Smooth muscle cell (in vitro differentiated cells): ENCODE data around the gene VMO1. TPM values are rescaled to one million over a fixed set of nuclear protein-coding genes. Genes with fewer than 3 reads are reported as not detected.

Source experiments
- DNase-seq: peaks from one replicate; lab custom pipeline; 2025; ENCODE audit not compliant: unreplicated experiment; lab: John Stamatoyannopoulos, UW
- H2AFZ ChIP-seq: fragments of 200-600 bp; sonication (generic); 2 replicates; pipeline ENCODE4 v1.6.0; 2016; ENCODE audit warnings: antibody characterized with exemption, low read depth, mild to moderate bottlenecking
- H3F3A ChIP-seq: fragments of 200-600 bp; sonication (generic); 2 replicates; pipeline ENCODE4 v1.6.0; 2017; ENCODE audit warnings: antibody characterized with exemption, low read depth
- H3K27ac ChIP-seq: fragments of 200-600 bp; sonication (generic); 2 replicates; pipeline ENCODE4 v1.5.1; 2016; ENCODE audit warnings: low read depth, mild to moderate bottlenecking
- H3K27me3 ChIP-seq: fragments of 200-600 bp; sonication (generic); 2 replicates; pipeline ENCODE4 v1.6.1; 2016; ENCODE audit warnings: low read depth, mild to moderate bottlenecking
- H3K36me3 ChIP-seq: fragments of 200-600 bp; sonication (generic); 2 replicates; pipeline ENCODE4 v1.5.1; 2016; ENCODE audit warnings: low read depth
- H3K4me1 ChIP-seq: fragments of 200-600 bp; sonication (generic); 2 replicates; pipeline ENCODE4 v1.5.1; 2016; ENCODE audit warnings: low read depth
- H3K4me2 ChIP-seq: fragments of 200-600 bp; sonication (generic); 2 replicates; pipeline ENCODE4 v1.6.0; 2016; ENCODE audit warnings: mild to moderate bottlenecking
- H3K4me3 ChIP-seq: fragments of 200-600 bp; sonication (generic); 2 replicates; pipeline ENCODE4 v1.5.1; 2016; ENCODE audit warnings: mild to moderate bottlenecking
- H3K79me2 ChIP-seq: fragments of 200-600 bp; sonication (generic); 2 replicates; pipeline ENCODE4 v1.6.0; 2016; ENCODE audit warnings: low read depth, mild to moderate bottlenecking
- H3K9ac ChIP-seq: fragments of 200-600 bp; sonication (generic); 2 replicates; pipeline ENCODE4 v1.6.0; 2016; ENCODE audit warnings: low read depth
- H3K9me3 ChIP-seq: fragments of 200-600 bp; sonication (generic); replicated peaks from 2 replicates; pipeline ENCODE4 v1.5.1; 2016; ENCODE audit warnings: low read depth
- H4K20me1 ChIP-seq: fragments of 200-600 bp; sonication (generic); 2 replicates; pipeline ENCODE4 v1.6.0; 2016; ENCODE audit warnings: low read depth
- WGBS: methylation state at CpG from one replicate; pipeline ENCODE4 v1.1.7; 2016; ENCODE audit warnings: low lambda C conversion rate; 5-methylcytosine and 5-hydroxymethylcytosine counted together
- polyA plus RNA-seq: library from polyadenylated mRNA; unstranded; fragments of >200 nt; fragmentation: Nextera tagmentation; extraction: Ambion mirVana; gene quantifications from 2 replicates; pipeline ENCODE4 v1.2.1, GENCODE V29; 2016
- total RNA-seq: library from RNA; depleted of rRNA; stranded (reverse); fragments of >200 nt; gene quantifications from 2 replicates; pipeline ENCODE4 v1.2.3, GENCODE V29; 2014
- TF ChIP-seq, protein P1 (sequence below): fragments of 200-600 bp; sonication (generic); IDR thresholded peaks from 2 replicates; pipeline ENCODE4 v1.5.1; 2017; ENCODE audit warnings: borderline replicate concordance, mild to moderate bottlenecking, antibody characterized with exemption; ENCODE audit not compliant: insufficient read depth, poor library complexity, severe bottlenecking

The VMO1 gene
- total and polyA plus RNA-seq, 2 experiments from 2014 or later: 0.94 TPM; not detected in 1

- Histone ChIP-seq H3K9me3 (no peaks in the 10 kb centered on the region), H3F3A (no peaks in the 10 kb centered on the region), H3K36me3 (no peaks in the 10 kb centered on the region), H3K9ac (peak overlapping the region; percentile 89), H3K4me1 (peaks cover 10% of the 10 kb centered on the region), H3K4me2 (peak overlapping the region; percentile 86), H3K79me2 (no peaks in the 10 kb centered on the region), H3K27ac (no peak overlapping the region), H4K20me1 (no peaks in the 10 kb centered on the region), H3K4me3 (peak overlapping the region; percentile 92), H3K27me3 (no peaks in the 10 kb centered on the region), H2AFZ (peak overlapping the region; percentile 85)
- 53% methylated on average over 25 of the region's 32 CpGs for WGBS
- TF ChIP-seq, protein P1, sequence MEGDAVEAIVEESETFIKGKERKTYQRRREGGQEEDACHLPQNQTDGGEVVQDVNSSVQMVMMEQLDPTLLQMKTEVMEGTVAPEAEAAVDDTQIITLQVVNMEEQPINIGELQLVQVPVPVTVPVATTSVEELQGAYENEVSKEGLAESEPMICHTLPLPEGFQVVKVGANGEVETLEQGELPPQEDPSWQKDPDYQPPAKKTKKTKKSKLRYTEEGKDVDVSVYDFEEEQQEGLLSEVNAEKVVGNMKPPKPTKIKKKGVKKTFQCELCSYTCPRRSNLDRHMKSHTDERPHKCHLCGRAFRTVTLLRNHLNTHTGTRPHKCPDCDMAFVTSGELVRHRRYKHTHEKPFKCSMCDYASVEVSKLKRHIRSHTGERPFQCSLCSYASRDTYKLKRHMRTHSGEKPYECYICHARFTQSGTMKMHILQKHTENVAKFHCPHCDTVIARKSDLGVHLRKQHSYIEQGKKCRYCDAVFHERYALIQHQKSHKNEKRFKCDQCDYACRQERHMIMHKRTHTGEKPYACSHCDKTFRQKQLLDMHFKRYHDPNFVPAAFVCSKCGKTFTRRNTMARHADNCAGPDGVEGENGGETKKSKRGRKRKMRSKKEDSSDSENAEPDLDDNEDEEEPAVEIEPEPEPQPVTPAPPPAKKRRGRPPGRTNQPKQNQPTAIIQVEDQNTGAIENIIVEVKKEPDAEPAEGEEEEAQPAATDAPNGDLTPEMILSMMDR: no peak
- no peak for DNase-seq
These were observed 21.6 kb upstream of the VMO1 start for GRCh38 chr17:4807605-4808377.

- peak within 1 kb of the TSS; percentile 94 for H2AFZ ChIP-seq
- H3K4me2 ChIP-seq: peak within 1 kb of the TSS; percentile 86
- no peaks in the 10 kb centered on the region for H3K36me3 ChIP-seq
- H3K27me3 ChIP-seq: no peaks in the 10 kb centered on the region
- TF ChIP-seq, protein P1: no peak
- no peaks in the 10 kb centered on the region for H3K79me2 ChIP-seq
- no peaks in the 10 kb centered on the region for H4K20me1 ChIP-seq
- H3K4me1 ChIP-seq: peaks cover 10% of the 10 kb centered on the region
- H3F3A ChIP-seq: no peaks in the 10 kb centered on the region
- H3K9me3 ChIP-seq: no peaks in the 10 kb centered on the region
- peak within 1 kb of the TSS; percentile 89 for H3K9ac ChIP-seq
- no peak within 1 kb of the TSS for H3K27ac ChIP-seq
- H3K4me3 ChIP-seq: peak within 1 kb of the TSS; percentile 92
- peak; percentile 59 for DNase-seq
- under 1% methylated on average over 35 of the region's 106 CpGs for WGBS
These were observed 20.8 kb upstream of the VMO1 start, which contains the start of gene PLD2 for GRCh38 chr17:4806777-4807604. Gene PLD2, plus strand, starts transcription at chr17:4807152. Its CDS starts 621 bp downstream, at chr17:4807773.

GRCh38 chr17:4806456-4806776 lies 20.3 kb upstream of the VMO1 start:
- Histone ChIP-seq H3K9ac (peak overlapping the region; percentile 81), H3K4me3 (peak overlapping the region; percentile 92), H3K4me2 (peak overlapping the region; percentile 86), H3K36me3 (no peaks in the 10 kb centered on the region), H3K27me3 (no peaks in the 10 kb centered on the region), H4K20me1 (no peaks in the 10 kb centered on the region), H3F3A (no peaks in the 10 kb centered on the region), H3K9me3 (no peaks in the 10 kb centered on the region), H3K4me1 (peaks cover 10% of the 10 kb centered on the region), H3K79me2 (no peaks in the 10 kb centered on the region), H3K27ac (no peak overlapping the region), H2AFZ (peak overlapping the region; percentile 94)
- WGBS: 4% methylated on average over 16 of the region's 16 CpGs
- no peak for DNase-seq
- TF ChIP-seq, protein P1: no peak
